Tibial artery (tissue), 4 donors: ENCODE results near the gene GNB1.

ENCODE experiments used
- DNase-seq, 2 donors: peaks; one replicate each; pipeline ENCODE4 v3.0.0-alpha.2; 2019
- H3K27ac ChIP-seq, 2 donors: fragments of 200-600 bp; sonication (generic) in 1 of 2; 1 replicate in 1 of 2; 2 replicates in 1 of 2; pipeline ENCODE4 v1.5.1; 2018 to 2019; ENCODE audit warnings: mild to moderate bottlenecking in 1 of 2
- H3K27me3 ChIP-seq, 2 donors: fragments of 200-600 bp; sonication (generic) in 1 of 2; one replicate each; pipeline versions ENCODE4 v1.5.1 to v1.6.0; 2016 to 2019
- H3K36me3 ChIP-seq, 3 donors: fragments of 200-600 bp; sonication (generic) in 2 of 3; one replicate each; pipeline ENCODE4 v1.5.1; 2016 to 2019; ENCODE audit warnings: mild to moderate bottlenecking in 2 of 3
- H3K4me1 ChIP-seq, 4 donors: fragments of 200-600 bp; sonication (generic) in 2 of 4; 1 replicate in 3 of 4; 2 replicates in 1 of 4; pipeline ENCODE4 v1.5.1; 2016 to 2019
- H3K4me3 ChIP-seq, 2 donors: fragments of 200-600 bp; sonication (generic) in 1 of 2; 1 replicate in 1 of 2; 2 replicates in 1 of 2; pipeline ENCODE4 v1.5.1; 2018 to 2019; ENCODE audit warnings: mild to moderate bottlenecking in 2 of 2
- H3K9me3 ChIP-seq, 3 donors: fragments of 200-600 bp; sonication (generic) in 1 of 3; one replicate each; pipeline ENCODE4 v1.5.1; 2016 to 2019
- intact Hi-C: fragments of 100-400 bp; cut with DNase I; formaldehyde crosslinking; loops from one replicate; pipeline ENCODE4 v1.15.0; 2023; ENCODE audit warnings: low total_unique reads
- TF ChIP-seq, protein P1 (sequence below), 2 experiments: fragments of 200-600 bp in 1 of 2; fragments of 450-650 bp in 1 of 2; IDR thresholded peaks; one replicate each; pipeline ENCODE4 v1.5.1; 2017 to 2019; ENCODE audit warnings: antibody characterized with exemption in 2 of 2, mild to moderate bottlenecking in 1 of 2, moderate library complexity in 1 of 2

The GNB1 gene

DNA sequence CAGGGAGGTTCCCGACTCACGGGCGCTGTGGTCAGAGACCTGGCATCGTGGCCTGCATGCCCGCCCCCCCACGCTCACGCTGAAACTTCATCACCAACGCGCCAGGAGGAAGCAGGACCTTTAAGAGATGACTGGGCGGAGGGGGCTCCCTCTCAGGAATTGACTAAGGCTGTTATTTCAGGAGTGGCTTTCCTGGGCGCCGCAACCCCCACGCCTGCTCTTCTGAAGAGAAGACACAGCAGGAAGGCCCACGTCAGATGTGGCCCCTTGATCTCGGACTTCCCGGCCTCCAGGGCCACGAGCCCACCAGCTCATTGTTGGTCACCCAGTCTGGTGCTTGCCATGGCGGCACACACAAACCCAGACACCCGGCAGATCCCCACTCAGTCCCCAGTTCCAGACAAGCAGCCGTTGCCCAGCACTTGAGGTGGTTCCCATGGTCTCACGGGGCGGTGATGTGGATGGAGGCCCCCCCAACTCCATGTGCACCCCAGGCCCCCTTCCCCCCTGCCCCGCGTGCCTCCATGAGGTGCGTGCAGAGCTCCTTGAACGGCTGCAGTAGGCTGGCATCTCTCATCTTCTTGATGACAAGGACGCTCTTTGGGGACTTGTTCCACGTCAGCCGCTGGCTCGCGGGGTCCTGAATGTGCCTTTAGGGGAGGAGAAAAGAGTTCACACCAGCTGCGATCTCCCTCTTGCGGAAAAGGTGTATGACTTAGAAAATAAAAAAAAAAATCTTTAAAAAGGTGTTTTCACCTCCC lies 134.0 kb downstream of the GNB1 start:
- Histone ChIP-seq H3K36me3 (peaks cover 90 to 97% (median 96%) of the 10 kb centered on the region in 3 donors), H3K9me3 (no peaks in the 10 kb centered on the region), H3K4me1 (peaks cover 0 to 19% (median 0%) of the 10 kb centered on the region in 4 donors), H3K27ac (no peak overlapping the region), H3K4me3 (no peak overlapping the region), H3K27me3 (no peaks in the 10 kb centered on the region)
- DNase-seq = no peak
- TF ChIP-seq, protein P1, sequence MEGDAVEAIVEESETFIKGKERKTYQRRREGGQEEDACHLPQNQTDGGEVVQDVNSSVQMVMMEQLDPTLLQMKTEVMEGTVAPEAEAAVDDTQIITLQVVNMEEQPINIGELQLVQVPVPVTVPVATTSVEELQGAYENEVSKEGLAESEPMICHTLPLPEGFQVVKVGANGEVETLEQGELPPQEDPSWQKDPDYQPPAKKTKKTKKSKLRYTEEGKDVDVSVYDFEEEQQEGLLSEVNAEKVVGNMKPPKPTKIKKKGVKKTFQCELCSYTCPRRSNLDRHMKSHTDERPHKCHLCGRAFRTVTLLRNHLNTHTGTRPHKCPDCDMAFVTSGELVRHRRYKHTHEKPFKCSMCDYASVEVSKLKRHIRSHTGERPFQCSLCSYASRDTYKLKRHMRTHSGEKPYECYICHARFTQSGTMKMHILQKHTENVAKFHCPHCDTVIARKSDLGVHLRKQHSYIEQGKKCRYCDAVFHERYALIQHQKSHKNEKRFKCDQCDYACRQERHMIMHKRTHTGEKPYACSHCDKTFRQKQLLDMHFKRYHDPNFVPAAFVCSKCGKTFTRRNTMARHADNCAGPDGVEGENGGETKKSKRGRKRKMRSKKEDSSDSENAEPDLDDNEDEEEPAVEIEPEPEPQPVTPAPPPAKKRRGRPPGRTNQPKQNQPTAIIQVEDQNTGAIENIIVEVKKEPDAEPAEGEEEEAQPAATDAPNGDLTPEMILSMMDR (IDR thresholded peaks at IDR 0.05) = no peak
- intact Hi-C loops = no loop called here

- no peak overlapping the region for H3K27ac ChIP-seq
- peaks cover 80 to 87% (median 86%) of the 10 kb centered on the region in 3 donors for H3K36me3 ChIP-seq
- peaks cover 0 to 19% (median 0%) of the 10 kb centered on the region in 4 donors for H3K4me1 ChIP-seq
- no peak for DNase-seq
- TF ChIP-seq, protein P1 (IDR thresholded peaks at IDR 0.05) = no peak
- intact Hi-C loops = no loop called here
- no peaks in the 10 kb centered on the region for H3K9me3 ChIP-seq
- H3K27me3 ChIP-seq = no peaks in the 10 kb centered on the region
- no peak overlapping the region for H3K4me3 ChIP-seq
Measured at GRCh38 chr1:1755852-1756251, 135.0 kb downstream of the GNB1 start.

DNA sequence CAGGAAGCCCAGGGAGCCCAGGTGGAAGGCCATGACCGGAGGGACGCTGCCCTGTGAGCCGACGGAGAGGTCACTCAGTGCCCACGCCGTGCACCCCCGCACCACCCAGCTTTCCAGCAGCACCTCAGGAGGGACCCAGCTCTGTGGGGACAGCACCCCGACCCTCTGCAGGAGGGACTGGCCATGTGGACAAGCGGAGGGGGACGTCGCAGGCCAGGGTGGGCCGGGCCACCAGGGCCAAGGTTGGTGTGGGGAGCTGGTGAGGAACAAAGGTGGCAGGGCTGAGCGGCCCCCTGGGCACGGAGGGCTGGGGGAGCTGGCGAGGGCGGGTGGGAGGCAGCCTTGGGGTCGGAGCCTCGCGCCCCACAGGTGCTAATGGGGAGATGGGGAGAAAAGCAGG lies 135.5 kb downstream of the GNB1 start:
- intact Hi-C loops = no loop called here
- Histone ChIP-seq H3K36me3 (peaks cover 75 to 83% (median 82%) of the 10 kb centered on the region in 3 donors), H3K4me1 (peaks cover 0 to 19% (median 0%) of the 10 kb centered on the region in 4 donors), H3K27me3 (no peaks in the 10 kb centered on the region), H3K4me3 (no peak overlapping the region), H3K27ac (no peak overlapping the region), H3K9me3 (no peaks in the 10 kb centered on the region)
- DNase-seq = no peak
- TF ChIP-seq, protein P1 (IDR thresholded peaks at IDR 0.05) = no peak

- Histone ChIP-seq H3K4me3 (no peak overlapping the region), H3K9me3 (no peaks in the 10 kb centered on the region), H3K27me3 (no peaks in the 10 kb centered on the region), H3K4me1 (peaks cover 0 to 14% (median 0%) of the 10 kb centered on the region in 4 donors), H3K36me3 (peaks cover 64 to 71% (median 70%) of the 10 kb centered on the region in 3 donors), H3K27ac (no peak overlapping the region)
- DNase-seq = no peak
- TF ChIP-seq, protein P1 (IDR thresholded peaks at IDR 0.05) = no peak
- intact Hi-C loops = no loop called here
Measured at GRCh38 chr1:1754051-1754815, 136.7 kb downstream of the GNB1 start.

GRCh38 chr1:1753607-1754005 lies 137.3 kb downstream of the GNB1 start:
- peaks cover 57 to 65% (median 64%) of the 10 kb centered on the region in 3 donors for H3K36me3 ChIP-seq
- DNase-seq = no peak
- TF ChIP-seq, protein P1 (IDR thresholded peaks at IDR 0.05) = no peak

More at GRCh38 chr1:1753607-1754005, 137.3 kb downstream of the GNB1 start:
- Histone ChIP-seq H3K4me3 (no peak overlapping the region), H3K27me3 (no peaks in the 10 kb centered on the region), H3K9me3 (no peaks in the 10 kb centered on the region), H3K4me1 (peaks cover 0 to 8% (median 0%) of the 10 kb centered on the region in 4 donors), H3K27ac (no peak overlapping the region)
- intact Hi-C loops = no loop called here
